Activated CD8-positive, alpha-beta memory T cell treated with anti-CD3 and anti-CD28 coated beads, Interleukin-2, amount 50 U/mL, for 4 hours (primary cell): ENCODE results near the gene NEURL4.
A peak's percentile ranks its signal among the peaks of the same experiment; 100 is the strongest.

Source experiments
- DNase-seq: peaks from one replicate; pipeline ENCODE4 v3.0.0-alpha.2; 2020

The NEURL4 gene

DNA sequence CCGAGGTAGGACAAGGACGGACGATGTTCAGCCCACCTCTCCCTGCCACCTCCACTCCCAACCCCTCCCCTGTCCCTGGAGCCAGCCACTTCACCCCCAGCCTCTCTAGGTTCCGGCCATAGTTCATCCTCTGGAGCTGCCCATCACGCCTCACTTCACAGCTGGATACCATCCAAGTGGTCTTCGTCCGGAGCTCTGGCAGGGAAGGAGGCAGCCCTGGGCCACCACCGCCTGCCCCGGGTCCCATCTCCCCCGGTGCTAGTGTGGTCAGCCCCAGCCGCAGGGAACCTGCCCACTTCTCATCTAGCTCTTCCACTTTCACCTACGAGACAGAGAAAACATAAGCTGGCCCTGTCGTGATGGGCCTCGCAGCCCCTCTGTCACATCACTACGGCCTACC is 7.7 kb downstream of the NEURL4 start:
- DNase-seq = no peak

DNA sequence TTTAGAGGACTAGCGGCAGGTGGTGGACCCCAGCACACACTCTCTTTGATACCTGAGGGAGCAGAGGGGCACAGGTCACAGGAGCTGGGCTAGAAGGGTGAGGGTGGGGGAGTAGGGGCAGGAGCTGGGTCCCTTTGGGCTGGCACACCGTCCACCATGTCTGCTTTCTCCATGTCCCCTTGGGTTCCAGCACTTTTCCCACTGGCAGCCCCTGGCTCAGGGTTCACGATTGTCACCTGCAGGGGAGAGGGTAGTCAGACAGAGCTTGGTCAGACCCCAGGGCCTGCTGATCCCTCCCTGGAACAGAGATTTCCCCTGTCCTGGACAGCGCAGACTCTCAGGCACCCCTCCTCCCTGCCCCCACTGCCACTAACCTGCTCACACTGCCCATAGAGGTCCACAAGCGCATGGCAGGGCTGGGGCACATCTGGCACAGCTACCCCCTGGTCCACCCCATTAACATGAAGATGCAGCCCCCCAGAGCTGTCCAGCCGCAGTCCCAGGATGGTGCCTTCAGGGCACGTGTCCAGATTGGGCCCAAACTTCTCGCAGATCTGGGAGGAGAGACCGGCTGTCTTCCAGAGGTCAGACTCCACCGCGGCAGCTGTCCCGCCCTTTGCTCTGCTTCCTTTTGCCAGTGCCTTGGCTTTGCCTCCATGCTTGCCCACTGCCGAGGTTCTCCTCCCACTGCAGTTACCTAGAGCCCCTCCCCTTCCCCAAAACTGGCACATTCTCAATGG is 10.8 kb downstream of the NEURL4 start:
- DNase-seq = no peak

DNA sequence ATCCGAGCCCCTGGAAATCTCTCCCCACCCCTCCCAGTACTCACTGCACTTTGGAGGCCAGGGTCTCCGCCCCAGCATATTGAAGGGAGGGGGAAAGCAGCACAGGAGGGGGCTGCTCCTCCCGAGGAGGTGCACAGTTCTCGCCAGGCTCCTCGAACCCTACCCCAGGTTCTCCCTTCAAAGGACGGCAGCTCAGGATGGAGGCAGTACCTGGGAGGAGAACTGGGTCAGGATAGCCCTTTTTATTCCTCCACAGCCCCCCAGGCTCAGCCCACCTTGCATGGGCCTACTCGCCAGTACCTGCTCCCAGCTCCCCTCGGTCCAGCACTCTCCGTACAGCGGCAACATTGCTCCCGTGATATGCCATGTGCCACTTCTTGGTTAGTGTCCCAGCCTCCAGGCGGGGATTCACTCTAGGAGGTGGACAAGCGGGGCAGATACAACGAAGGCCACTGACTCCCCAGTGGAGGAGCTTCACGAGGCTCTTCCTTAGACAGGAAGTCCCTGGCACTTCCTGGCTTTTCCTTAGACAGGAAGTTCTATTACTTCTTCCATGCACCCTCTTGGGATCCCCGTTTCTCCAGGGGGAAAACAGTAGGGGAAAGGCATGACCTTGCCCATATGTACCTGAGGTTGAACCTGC is 11.9 kb downstream of the NEURL4 start:
- DNase-seq = no peak

GRCh38 chr17:7315570-7316235 is 13.4 kb downstream of the NEURL4 start:
- DNase-seq = no peak

- peak; percentile 96 for DNase-seq
These were observed 14.2 kb downstream of the NEURL4 start, which contains the start of gene GPS2 for GRCh38 chr17:7314719-7315569. GPS2 (minus strand) TSS chr17:7315360; CDS start chr17:7315052, 308 bp downstream.

GRCh38 chr17:7313890-7314718 is 15.0 kb downstream of the NEURL4 start:
- no peak for DNase-seq

GRCh38 chr17:7313088-7313889 is 15.8 kb downstream of the NEURL4 start:
- DNase-seq = no peak

DNA sequence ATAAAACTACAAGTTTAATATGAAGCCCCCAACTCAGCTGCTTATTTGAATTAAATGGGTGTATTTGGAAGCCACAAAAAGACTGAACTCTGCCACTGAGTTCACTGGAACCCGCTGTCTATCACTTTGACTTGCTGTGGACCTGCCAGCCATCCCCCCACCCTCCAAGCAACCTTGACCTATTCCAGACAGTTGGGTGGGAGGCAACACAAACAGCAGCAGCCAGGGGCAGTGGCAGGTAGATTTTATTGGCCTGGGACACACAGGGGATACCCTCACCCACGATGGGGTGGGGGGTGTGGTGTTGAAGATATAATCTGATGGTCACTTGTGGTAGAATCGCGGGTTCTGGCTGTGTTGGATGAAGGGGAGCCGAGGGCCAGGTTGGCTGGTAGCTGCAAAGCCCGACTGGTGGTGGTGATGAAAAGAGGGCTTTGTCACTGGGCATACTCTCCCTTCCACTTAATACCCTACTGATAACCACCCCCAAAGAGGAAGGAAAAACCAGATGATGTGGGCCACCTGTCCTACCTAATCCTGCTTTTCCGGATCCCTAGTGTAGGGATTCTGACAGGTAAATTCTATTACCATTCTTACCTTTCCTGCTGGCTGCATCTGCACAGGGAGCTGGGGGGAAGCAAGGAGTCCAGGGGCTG is 16.6 kb downstream of the NEURL4 start:
- DNase-seq = no peak

DNA sequence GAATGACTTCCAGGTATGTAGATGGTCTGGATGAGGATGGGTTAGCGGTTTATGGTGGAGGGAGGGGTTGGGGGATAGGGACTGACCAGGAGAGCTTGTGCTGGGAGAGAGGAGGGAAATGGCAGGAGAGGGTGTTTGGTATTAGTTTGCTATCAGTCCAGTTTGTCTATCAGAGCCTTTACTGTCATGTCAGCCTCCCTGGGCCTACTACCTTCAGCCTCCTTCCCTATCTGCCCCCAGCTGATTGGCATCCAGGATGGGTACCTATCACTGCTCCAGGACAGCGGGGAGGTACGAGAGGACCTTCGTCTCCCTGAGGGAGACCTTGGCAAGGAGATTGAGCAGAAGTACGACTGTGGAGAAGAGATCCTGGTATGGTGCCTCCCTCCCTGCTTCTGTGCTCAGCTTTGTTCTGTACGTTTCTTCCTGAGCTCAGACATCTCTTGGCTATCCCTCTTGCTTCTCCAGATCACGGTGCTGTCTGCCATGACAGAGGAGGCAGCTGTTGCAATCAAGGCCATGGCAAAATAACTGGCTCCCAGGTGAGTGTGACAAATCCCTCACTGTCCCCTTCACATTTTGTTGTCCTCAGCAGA is 17.9 kb downstream of the NEURL4 start:
- DNase-seq = no peak

DNA sequence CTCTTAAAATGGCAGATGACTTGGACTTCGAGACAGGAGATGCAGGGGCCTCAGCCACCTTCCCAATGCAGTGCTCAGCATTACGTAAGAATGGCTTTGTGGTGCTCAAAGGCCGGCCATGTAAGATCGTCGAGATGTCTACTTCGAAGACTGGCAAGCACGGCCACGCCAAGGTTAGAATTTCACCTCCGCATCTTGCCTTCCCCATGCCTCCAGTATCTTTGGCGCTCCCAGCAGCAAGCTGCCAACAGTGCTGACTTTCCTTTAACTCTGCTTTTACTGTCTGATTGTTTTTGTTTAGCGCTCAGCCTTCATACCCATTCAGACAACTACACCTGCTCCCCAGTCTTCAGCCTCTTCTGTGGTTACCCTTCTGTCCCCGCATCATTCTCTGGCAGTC is 19.5 kb downstream of the NEURL4 start:
- no peak for DNase-seq

GRCh38 chr17:7308625-7309433 is 20.3 kb downstream of the NEURL4 start:
- peak; percentile 82 for DNase-seq

DNA sequence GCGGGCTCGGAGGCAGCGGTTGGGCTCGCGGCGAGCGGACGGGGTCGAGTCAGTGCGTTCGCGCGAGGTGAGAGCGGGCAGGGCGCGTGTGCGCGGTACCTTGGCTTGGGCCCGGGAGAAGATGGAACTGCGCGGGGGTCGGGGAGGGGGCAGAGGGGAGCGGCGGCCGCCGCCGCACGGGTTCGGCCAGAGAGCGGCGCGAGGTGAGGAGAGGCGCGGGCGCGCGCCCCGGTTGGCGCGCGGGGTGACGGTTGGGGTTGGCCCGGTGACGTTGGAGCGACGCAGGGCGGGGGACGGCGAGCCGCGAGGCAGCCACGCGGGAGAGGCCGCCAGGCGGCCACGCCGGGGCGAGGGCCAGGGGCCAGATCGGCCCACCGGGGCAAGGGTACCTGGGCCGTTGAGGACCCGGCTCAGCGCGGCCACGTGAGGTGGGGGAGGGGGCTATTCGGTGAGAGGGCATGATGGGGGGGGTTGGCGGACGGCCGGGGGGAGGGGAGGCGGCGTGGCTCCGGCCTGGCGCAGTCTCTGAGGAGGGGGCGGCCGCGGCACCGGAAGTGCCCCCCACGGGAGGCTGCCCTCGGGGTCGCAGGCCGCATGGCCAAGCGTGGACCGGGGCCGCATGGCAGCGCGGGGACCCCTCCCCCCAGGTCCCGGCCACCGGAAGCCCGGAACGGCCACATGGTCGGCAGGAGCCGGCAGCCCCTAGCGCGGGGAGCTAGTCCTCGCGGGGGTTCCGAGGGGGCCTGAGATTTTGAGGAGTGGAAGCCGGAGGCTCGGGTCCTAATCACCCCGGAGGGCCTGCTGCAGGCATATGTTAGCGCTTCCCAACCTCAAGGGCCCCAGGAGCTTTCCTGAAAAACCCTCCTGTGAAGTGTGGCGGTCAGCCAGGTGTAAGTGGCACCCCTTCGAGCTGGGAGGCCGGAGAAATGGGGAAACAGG is 21.2 kb downstream of the NEURL4 start:
- peak; percentile 57 for DNase-seq

GRCh38 chr17:7306911-7307685 is 22.0 kb downstream of the NEURL4 start, which contains the start of gene EIF5A:
EIF5A (plus strand) TSS chr17:7307628; CDS start chr17:7309636, 2,008 bp downstream.
- peak; percentile 100 for DNase-seq

DNA sequence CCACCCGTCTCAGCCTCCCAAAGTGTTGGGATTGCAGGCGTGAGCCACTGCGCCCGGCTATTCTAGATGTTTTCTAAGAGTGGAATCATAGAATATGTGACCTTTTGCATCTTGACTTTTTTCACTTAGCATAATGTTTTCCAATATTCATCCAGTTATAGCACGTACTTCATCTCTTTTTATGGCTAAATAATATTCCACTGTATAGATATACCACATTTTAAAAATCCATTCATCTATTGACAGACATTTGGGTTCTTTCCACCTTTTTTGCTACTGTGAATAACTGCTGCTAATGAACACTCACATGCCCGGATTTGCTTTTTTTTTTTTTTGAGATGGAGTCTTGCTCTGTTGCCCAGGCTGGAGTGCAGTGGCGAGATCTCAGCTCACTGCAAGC is 25.0 kb downstream of the NEURL4 start:
- DNase-seq = no peak

- peak; percentile 74 for DNase-seq
These were observed 32.8 kb downstream of the NEURL4 start for GRCh38 chr17:7296189-7296861.
